Medulla oblongata (tissue), 1 donor: Measurements from ENCODE around the gene CR2.
A peak's percentile ranks its signal among the peaks of the same experiment; 100 is the strongest.
"Not testable (repeated sequence)": the region's sequence is repeated elsewhere in the genome, so short reads cannot be mapped to it uniquely, and the experiment has no call there.

Source experiments
- DNase-seq: peaks from one replicate; pipeline ENCODE4 v3.0.0-alpha.2; 2015; ENCODE audit errors: extremely low spot score

CR2 gene

GRCh38 chr1:207444514-207445217 lies 9.5 kb upstream of the CR2 start:
- DNase-seq = no peak

- no peak for DNase-seq
These were observed 450 bp upstream of the CR2 start for GRCh38 chr1:207453710-207454045.

- DNase-seq = no peak
These were observed 1.1 kb downstream of the CR2 start for GRCh38 chr1:207455183-207455754.

- DNase-seq = no peak
These were observed 4.3 kb downstream of the CR2 start for GRCh38 chr1:207458414-207458813.

- no peak for DNase-seq
These were observed 4.9 kb downstream of the CR2 start for GRCh38 chr1:207459008-207459407.

GRCh38 chr1:207461649-207462048 lies 7.5 kb downstream of the CR2 start:
- no peak for DNase-seq

GRCh38 chr1:207462535-207462934 lies 8.4 kb downstream of the CR2 start:
- no peak for DNase-seq

- DNase-seq = no peak
These were observed 8.9 kb downstream of the CR2 start for GRCh38 chr1:207463021-207463420.

- DNase-seq = no peak
These were observed 9.4 kb downstream of the CR2 start for GRCh38 chr1:207463571-207463970.

- DNase-seq = no peak
These were observed 16.8 kb downstream of the CR2 start for GRCh38 chr1:207470927-207471326.

GRCh38 chr1:207474210-207474609 lies 20.1 kb downstream of the CR2 start:
- no peak for DNase-seq

- DNase-seq = no peak
These were observed 32.1 kb downstream of the CR2 start for GRCh38 chr1:207486198-207486597.

GRCh38 chr1:207487636-207488035 lies 33.5 kb downstream of the CR2 start:
- no peak for DNase-seq

- DNase-seq = no peak
These were observed 39.1 kb downstream of the CR2 start for GRCh38 chr1:207493212-207493611.

GRCh38 chr1:207494171-207494570 lies 40.0 kb downstream of the CR2 start:
- DNase-seq = no peak

GRCh38 chr1:207495281-207495680 lies 41.2 kb downstream of the CR2 start:
- DNase-seq = not testable (repeated sequence)

GRCh38 chr1:207495801-207496792 lies 42.0 kb downstream of the CR2 start, which contains the start of gene CR1:
CR1 (plus strand) TSS chr1:207496157; CDS start chr1:207496268, 111 bp downstream.
- DNase-seq = peak; percentile 2

GRCh38 chr1:207497941-207498340 lies 43.8 kb downstream of the CR2 start:
- no peak for DNase-seq

- DNase-seq = peak; percentile 84
These were observed 45.4 kb downstream of the CR2 start for GRCh38 chr1:207499573-207499972.

GRCh38 chr1:207500306-207500705 lies 46.2 kb downstream of the CR2 start:
- DNase-seq = no peak

GRCh38 chr1:207501071-207501470 lies 46.9 kb downstream of the CR2 start:
- DNase-seq = no peak

- DNase-seq = no peak
These were observed 48.6 kb downstream of the CR2 start for GRCh38 chr1:207502726-207503125.

GRCh38 chr1:207503950-207504349 lies 49.8 kb downstream of the CR2 start:
- no peak for DNase-seq
